Right ventricle myocardium inferior (tissue), 1 donor: ENCODE measurements around the gene KIDINS220. TPM values are rescaled to one million over a fixed set of nuclear protein-coding genes. Genes with fewer than 3 reads are reported as not detected.

Experiments
- ATAC-seq: fragments of 200-7000 bp; cut with Tn5 transposase; one replicate; pipeline ENCODE4 v1.9.1; 2020; ENCODE audit warnings: mild to moderate bottlenecking, moderate library complexity
- DNase-seq: peaks from one replicate; pipeline ENCODE4 v3.0.0; 2021; ENCODE audit errors: missing footprints
- intact Hi-C: fragments of 100-400 bp; cut with DNase I; formaldehyde crosslinking; loops from one replicate; pipeline ENCODE4 v1.11.0; 2022
- total RNA-seq: library from RNA; stranded (reverse); fragmentation: NEBNext Ultra II Directional; extraction: Animal tissue kit (Norgen Biotek cat#: 25700); gene quantifications from one replicate; pipeline ENCODE4 v1.2.1, GENCODE V29; 2021
- donor health status: DM: no; HTN: yes; CAD: no; lungs with severe emphysema.

The KIDINS220 gene
- total RNA-seq, 1 donor from 2014 or later, result 49.0 TPM

DNA sequence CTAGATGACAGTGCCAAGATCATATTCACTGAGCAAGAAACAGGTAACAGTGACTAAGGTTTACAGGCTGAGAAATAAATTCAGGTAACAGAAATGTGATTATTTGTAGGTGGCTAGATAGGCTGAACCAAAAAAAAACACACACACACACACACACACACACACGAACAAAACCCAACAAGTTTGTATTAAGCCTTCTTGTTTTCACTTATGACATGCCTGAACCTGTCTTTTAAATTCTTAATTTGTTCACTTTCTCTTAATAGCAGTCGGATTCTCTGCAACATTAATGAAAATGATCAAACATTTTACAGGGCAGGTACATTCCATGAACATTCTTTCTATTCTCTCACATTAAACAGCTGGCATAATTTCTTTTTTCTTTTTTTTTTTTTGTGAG lies 18.8 kb upstream of the KIDINS220 start:
- DNase-seq, result no peak
- ATAC-seq, result no peak
- intact Hi-C loops, result no loop called here

DNA sequence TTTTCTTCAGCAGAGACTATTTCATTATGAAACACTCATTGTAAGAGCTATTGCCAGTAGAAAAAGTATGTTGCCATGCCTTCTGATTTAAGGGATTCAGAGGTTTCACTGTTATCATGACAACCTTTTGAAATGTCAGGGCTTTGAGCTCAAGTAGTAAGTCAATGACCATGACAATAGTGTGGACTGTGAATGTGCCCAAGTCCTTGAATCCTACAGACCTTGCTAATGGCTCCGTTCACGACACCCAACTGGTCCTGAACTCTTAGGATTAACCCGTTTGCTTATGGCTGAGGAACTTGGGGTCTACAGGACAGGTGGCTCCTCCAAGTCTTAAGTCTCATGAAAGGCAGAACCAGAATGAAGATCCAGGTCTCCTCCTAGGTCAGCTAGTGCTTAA lies 17.6 kb upstream of the KIDINS220 start:
- no peak for ATAC-seq
- intact Hi-C loops, result no loop called here

GRCh38 chr2:8853426-8853825 lies 16.0 kb upstream of the KIDINS220 start:
- no peak for DNase-seq
- intact Hi-C loops, result no loop called here
- ATAC-seq, result no peak

More for the DNA sequence above, 17.6 kb upstream of the KIDINS220 start:
- no peak for DNase-seq

DNA sequence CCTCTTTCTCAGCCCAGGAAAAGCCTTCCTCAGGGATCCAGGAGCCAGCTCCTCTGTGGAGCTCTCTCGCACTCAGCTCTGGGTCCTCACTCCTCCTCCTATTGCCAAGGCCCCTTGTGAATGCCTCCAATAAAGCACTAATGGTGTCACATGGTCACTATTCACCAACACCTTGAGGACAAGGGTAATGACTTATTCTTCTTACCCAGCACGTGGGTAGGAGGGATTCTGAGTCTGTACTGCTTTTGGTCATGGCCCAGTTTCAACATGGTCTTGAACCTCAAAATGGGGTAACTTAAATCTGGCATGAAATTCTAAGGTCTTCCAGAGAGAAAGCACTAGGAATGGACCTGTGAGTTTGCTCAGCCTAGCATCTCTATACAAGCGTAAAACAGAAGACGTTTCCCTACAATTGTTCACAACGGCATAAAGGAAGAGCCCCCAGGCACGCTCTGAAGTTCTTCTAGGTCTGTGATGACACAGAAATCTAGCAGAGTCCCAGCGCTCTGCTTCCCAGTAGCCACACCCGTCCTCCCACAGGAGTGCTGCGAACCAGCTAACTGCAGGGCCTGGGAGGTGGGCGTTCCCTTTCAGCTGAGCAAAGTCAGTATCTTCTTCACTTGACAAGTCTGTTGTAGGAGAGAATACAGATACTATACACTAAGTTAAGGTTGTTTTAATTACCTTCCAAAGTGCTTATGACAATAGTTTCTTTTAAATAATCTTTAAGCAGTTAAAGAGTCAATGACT lies 14.6 kb upstream of the KIDINS220 start:
- ATAC-seq (peak; percentile 13), DNase-seq (no peak)

GRCh38 chr2:8850845-8851487 lies 13.6 kb upstream of the KIDINS220 start:
- DNase-seq (no peak), ATAC-seq (no peak)
- intact Hi-C loops, result no loop called here

More for the DNA sequence above, 14.6 kb upstream of the KIDINS220 start:
- intact Hi-C loops, result no loop called here

- DNase-seq, result no peak
- intact Hi-C loops, result no loop called here
- ATAC-seq, result no peak
Observed at GRCh38 chr2:8849327-8849726, 11.9 kb upstream of the KIDINS220 start.

GRCh38 chr2:8848328-8849100 lies 11.1 kb upstream of the KIDINS220 start:
- DNase-seq, result no peak

DNA sequence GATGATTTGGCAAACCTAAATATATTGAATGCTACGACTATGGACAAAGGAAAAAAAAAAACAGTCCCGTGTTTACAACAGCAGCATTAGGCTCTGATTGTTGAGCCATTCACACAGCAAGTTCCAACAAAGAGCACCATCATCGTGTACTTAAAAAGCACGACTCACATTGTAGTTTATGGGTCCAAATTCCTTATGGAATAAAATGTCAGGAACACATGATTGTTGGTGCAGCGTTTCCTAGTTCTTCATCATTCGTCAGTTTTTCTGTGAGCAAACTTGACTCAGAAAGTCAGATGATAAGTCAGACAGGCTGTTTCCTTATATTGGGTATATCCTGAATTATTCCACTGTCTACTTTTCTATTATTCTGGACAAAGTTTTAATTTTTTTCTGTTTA lies 10.0 kb upstream of the KIDINS220 start:
- no peak for ATAC-seq
- intact Hi-C loops, result no loop called here

More at GRCh38 chr2:8848328-8849100, 11.1 kb upstream of the KIDINS220 start:
- intact Hi-C loops, result no loop called here
- no peak for ATAC-seq

GRCh38 chr2:8841932-8842331 lies 4.5 kb upstream of the KIDINS220 start:
- DNase-seq (no peak), ATAC-seq (no peak)
- intact Hi-C loops, result no loop called here

More for the DNA sequence above, 10.0 kb upstream of the KIDINS220 start:
- DNase-seq, result no peak

DNA sequence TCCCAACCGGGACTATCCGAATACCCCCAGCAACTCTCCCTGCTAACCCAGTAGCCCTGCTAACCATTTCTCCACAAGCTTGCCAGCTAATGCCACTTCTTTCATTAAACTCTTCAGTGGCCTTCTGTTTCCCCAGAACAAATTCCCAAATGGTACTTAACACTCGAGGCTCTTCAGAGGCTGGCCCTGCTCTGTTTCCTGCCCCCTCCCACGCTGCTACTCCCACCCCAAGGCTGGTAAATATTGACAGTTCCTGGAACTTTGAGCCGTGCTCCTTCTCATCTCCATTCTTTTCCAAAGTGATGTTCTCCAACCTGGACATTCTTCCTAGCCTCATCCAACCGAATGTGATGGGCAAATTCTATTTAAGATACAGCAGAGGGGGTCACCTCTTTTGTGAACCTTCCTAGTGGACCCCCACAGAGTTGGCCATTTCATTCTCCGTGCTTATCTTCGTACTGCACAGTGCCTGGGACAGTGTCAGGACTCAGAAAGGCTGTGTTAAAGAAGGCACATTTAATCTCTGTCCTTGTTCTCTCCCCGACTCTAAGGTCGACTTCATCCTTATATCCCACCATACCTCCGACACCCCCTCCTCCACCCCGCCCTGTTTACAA lies 3.2 kb upstream of the KIDINS220 start:
- DNase-seq (no peak), ATAC-seq (no peak)
- intact Hi-C loops, result no loop called here

DNA sequence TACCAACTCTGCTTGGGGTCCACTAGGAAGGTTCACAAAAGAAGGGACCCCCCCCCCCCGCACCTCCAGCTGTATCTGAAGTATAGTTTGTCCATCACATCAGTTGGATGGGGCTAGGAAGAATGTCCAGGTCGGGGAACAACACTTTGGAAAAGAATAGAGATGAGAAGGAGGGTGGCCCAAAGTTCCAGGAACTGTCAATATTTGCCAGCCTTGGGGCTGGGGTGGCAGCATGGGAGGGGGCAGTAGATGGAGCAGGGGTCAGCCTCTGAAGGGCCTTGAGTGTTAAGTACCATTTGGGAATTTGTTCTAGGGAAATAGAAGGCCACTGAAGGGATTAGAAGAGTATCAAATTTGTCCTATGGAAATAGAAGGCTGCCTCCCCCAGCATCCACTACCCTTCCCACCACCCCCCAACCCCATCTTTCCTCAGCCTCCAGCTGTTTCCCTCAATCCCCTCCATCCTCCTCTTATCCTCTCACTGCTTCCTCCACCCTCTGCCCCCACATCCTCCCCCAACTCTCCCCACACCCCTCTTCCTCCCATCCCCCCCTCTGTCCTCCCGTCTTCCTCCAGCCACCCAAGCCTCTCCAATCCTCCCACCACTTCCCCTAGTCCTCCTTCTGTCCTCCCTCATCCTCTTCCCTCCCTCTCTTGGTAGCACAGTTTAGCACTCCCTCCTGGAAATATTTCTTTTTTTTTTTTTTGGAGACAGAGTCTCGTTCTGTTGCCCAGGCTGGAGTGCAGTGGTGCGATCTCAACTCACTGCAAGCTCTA lies 2.0 kb upstream of the KIDINS220 start:
- DNase-seq, result no peak
- intact Hi-C loops, result no loop called here
- ATAC-seq, result no peak

GRCh38 chr2:8837795-8838140 lies 355 bp upstream of the KIDINS220 start:
- intact Hi-C loops, result no loop called here
- no peak for ATAC-seq
- no peak for DNase-seq

GRCh38 chr2:8835279-8835678 lies 2.1 kb downstream of the KIDINS220 start:
- ATAC-seq, result no peak
- no peak for DNase-seq
- intact Hi-C loops, result no loop called here

- DNase-seq (no peak), ATAC-seq (no peak)
- intact Hi-C loops, result no loop called here
Observed at GRCh38 chr2:8833853-8834252, 3.6 kb downstream of the KIDINS220 start.

DNA sequence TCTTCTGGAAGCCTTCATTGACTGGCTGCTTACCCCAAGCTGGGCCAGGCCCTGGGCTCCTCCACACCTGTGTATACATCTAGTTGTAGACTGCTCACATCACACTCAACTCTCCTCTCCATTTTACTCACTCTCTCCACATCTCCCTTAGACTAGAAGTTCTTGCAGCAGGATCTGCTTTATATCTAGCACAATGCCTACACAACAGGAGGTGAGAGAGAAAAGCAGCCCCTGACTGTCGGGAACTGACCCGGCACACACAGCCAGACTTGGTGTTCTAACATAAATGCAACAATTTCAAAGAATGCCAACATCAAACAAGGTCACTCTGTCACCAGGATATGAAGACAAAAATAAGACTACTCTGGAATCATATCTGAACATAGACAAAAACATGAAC lies 5.9 kb downstream of the KIDINS220 start:
- ATAC-seq, result no peak

DNA sequence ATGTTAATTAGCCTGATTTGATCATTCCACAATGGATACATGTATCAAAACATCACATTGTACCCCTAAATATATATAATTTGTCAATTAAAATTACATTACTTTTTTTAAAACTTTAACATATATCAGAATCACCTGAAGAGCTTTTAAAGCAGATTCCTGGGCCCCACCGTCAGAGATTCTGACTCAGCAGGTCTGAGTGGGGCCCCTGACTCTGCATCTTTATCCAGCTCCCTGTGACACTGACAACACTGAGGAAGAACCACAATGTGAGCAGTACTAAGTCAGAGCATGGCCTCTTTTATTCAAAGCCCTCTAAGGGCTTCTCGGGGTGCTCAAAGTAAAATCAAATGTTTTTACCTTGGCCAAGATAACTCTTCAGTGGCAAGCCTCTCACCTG lies 9.7 kb downstream of the KIDINS220 start:
- DNase-seq, result no peak
- intact Hi-C loops, result no loop called here

More for the DNA sequence above, 5.9 kb downstream of the KIDINS220 start:
- no peak for DNase-seq
- intact Hi-C loops, result no loop called here

GRCh38 chr2:8822218-8822617 lies 15.2 kb downstream of the KIDINS220 start:
- intact Hi-C loops, result no loop called here
- ATAC-seq (peak; percentile 22), DNase-seq (no peak)

More for the DNA sequence above, 9.7 kb downstream of the KIDINS220 start:
- no peak for ATAC-seq
